ENCODE measurements around the gene ENAH.

ENAH gene

GRCh38 chr1:225554216-225554812 is 98.6 kb downstream of the ENAH start:
- DNase-seq = no peak

DNA sequence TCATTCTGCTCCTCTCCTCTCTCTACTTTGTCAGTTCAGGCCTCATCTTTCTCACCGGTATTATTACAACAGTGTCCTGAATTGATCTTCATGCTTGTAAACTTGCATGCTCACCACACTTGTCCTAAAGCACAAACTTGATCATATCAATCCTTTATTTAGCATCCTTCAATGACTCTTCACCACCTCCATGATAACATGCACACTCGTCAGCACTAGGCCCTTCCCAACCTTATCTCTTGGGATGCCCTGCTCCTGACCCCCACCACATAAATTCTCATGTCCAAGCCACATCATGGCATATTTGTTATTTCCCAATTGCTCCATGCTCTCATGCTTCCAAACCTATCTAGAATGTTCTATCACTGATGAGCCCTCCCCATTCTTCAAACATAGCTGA is 103.1 kb downstream of the ENAH start:
- no peak for DNase-seq

GRCh38 chr1:225548140-225548857 is 104.6 kb downstream of the ENAH start:
- DNase-seq = no peak

DNA sequence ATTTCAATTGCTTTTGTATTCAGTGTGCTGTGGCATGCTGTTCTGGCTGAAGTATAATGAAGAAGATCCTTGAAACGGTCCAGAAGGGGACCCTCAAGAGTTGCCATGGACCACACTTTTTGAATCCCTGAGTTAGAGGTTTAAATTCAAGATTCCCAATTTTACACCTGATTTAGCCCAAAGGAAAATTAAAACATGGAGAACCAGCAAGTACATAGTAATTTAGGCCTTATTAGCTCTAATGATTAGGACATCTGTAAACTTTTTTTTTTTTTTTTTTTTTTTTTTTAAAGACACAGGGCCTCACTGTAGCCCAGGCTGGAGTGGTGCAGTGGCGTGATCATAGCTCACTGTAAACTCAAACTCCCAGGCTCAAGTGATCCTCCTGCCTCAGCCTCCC is 107.3 kb downstream of the ENAH start:
- no peak for DNase-seq

- no peak for DNase-seq
Measured at GRCh38 chr1:225544924-225545323, 108.0 kb downstream of the ENAH start.

- DNase-seq = no peak
Measured at GRCh38 chr1:225544263-225544662, 108.7 kb downstream of the ENAH start.

DNA sequence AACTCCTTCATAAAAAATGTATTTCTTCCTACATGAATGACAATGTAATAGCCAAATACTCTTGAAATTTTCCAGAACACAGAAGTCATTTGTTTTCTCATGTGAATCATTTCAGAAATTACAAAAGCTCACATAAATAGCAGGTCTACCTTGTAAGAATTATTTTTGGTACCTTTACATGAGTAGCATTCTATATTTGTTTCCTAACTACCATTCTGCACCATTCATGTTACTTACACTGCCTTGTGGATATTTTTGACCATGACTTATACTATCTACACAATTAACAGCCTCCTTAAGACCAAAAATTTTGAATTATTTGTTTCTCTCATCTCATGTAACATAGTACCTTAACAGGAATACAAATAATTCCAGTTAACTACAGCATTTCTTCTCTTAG is 109.6 kb downstream of the ENAH start:
- no peak for DNase-seq

DNA sequence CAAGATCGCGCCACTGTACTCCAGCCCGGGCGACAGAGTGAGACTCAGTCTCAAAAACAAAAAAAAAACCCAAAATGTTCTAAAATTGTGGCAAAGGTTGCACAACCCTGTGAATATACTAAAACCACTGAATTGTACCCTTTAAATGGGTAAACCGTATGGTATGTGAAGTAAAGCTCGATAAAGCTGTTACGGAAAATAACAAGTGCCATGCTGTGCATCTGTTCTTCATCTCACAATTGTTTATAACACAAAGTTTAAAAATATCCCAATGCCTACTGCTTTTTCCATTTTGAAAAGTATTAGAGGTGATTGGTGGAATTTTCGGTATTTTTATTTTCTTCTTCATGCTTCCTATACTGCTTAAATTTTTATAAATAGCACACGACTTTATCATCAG is 111.5 kb downstream of the ENAH start:
- no peak for DNase-seq

- DNase-seq = no peak
Measured at GRCh38 chr1:225539575-225539974, 113.3 kb downstream of the ENAH start.

DNA sequence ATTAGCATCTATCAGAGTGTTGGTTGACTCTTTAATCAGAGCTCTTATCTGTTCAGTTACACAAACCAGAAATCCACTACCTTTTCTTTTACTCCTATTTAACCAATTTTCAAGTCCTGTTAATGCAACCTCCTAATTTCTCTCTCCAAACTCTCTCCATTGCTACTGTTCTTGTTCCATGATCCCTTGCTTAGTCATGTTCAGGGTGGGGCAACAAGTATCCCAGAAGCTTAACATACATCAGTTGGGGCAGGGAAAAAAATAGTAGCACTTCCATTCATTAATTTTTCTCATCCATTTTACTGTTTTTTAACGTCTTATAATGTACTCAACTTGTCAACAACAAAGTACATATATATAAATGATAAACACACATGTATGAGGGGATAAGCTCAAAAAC is 113.9 kb downstream of the ENAH start:
- DNase-seq = no peak

GRCh38 chr1:225537554-225538251 is 115.2 kb downstream of the ENAH start:
- no peak for DNase-seq

GRCh38 chr1:225535280-225535679 is 117.6 kb downstream of the ENAH start:
- DNase-seq = no peak

GRCh38 chr1:225534772-225535171 is 118.2 kb downstream of the ENAH start:
- DNase-seq = no peak

- DNase-seq = no peak
Measured at GRCh38 chr1:225534135-225534534, 118.8 kb downstream of the ENAH start.

- no peak for DNase-seq
Measured at GRCh38 chr1:225533238-225533637, 119.7 kb downstream of the ENAH start.

GRCh38 chr1:225532240-225532944 is 120.5 kb downstream of the ENAH start:
- DNase-seq = no peak

- no peak for DNase-seq
Measured at GRCh38 chr1:225529726-225530125, 123.2 kb downstream of the ENAH start.

GRCh38 chr1:225527575-225527974 is 125.3 kb downstream of the ENAH start:
- no peak for DNase-seq

- no peak for DNase-seq
Measured at GRCh38 chr1:225526878-225527277, 126.0 kb downstream of the ENAH start.

GRCh38 chr1:225525377-225525776 is 127.5 kb downstream of the ENAH start:
- no peak for DNase-seq

DNA sequence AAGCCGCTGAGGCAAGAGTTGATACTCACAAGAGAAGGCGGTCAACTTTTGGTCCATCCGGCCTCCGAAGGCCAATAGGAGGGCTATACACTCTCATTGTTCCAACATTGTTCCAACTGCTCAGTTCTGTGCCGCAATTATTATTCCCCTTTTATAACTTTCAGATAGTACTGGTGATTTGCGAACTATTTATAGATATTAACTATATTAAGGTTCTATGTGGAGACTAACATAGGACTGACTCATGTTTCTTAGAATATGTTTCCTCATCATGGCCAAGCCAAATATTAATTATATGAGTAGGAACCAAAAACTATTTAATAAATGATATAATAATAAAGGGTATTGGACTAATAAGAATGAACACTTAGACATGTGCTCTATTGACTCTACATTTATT is 128.4 kb downstream of the ENAH start:
- no peak for DNase-seq

DNA sequence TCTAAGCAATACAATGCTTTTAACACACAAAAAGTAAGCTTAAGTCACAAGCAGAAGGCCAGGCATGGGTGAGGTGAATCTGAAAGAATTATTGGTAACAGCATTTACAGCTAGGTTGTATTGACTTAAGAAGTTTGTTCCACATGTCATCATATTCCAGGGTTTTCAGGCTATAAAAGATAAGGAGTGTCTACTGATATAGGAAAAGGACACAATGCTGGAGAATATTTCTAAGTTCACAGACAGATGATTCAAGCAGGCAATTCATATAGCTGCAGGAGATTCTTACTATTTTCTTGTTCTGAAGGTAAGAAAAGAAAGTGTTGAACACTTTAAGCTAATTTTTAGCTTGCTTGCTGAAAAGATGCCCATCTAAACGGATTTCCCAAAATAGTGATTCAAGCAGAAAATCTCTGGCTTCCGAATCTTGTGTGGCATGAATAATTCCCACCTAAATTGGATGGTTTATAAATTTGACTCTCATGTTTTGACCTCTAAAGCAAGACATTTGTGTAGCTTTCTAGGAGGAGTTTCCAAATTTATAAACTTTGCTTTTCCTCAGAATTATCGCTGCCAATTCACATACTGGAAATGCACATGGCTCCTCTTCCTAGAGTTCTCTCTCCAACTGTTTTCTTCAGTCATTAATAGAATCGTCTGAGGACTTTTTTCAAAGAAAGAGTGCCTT is 129.5 kb downstream of the ENAH start:
- DNase-seq = no peak

Data from activated effector memory CD4-positive, alpha-beta T cell treated with anti-CD3 and anti-CD28 coated beads, Interleukin-2, amount 50 U/mL, for 16 hours (primary cell).